Loucy (cell line): Measurements from ENCODE around the gene RMND5A.

Experiments used
- H2AFZ ChIP-seq: fragments of 200-600 bp; sonication (generic); 2 replicates; pipeline ENCODE4 v1.6.0; 2016; ENCODE audit warnings: antibody characterized with exemption, mild to moderate bottlenecking, low read length, moderate library complexity
- H3F3A ChIP-seq: fragments of 200-600 bp; 2 replicates; pipeline ENCODE4 v1.6.0; 2016; ENCODE audit warnings: antibody characterized with exemption, low read depth, mild to moderate bottlenecking
- H3K27me3 ChIP-seq: fragments of 200-600 bp; sonication (generic); 2 replicates; pipeline ENCODE4 v1.6.1; 2014; ENCODE audit warnings: low read length, mild to moderate bottlenecking; ENCODE audit not compliant: insufficient read depth, poor library complexity, severe bottlenecking
- H3K36me3 ChIP-seq: fragments of 200-600 bp; sonication (generic); 2 replicates; pipeline ENCODE4 v1.6.1; 2016; ENCODE audit warnings: low read length; ENCODE audit not compliant: insufficient read depth
- H3K4me1 ChIP-seq: fragments of 200-600 bp; sonication (generic); 2 replicates; pipeline ENCODE4 v1.5.1; 2014; ENCODE audit warnings: low read length, mild to moderate bottlenecking; ENCODE audit not compliant: insufficient read depth, poor library complexity, severe bottlenecking
- H3K4me2 ChIP-seq: fragments of 200-600 bp; sonication (generic); 2 replicates; pipeline ENCODE4 v1.6.0; 2014; ENCODE audit warnings: antibody characterized with exemption, low read length, low read depth, mild to moderate bottlenecking; ENCODE audit not compliant: poor library complexity, severe bottlenecking
- H3K4me3 ChIP-seq: fragments of 200-600 bp; sonication (generic); 2 replicates; pipeline ENCODE4 v1.5.1; 2014; ENCODE audit warnings: low read length, mild to moderate bottlenecking, mixed read lengths; ENCODE audit not compliant: poor library complexity, severe bottlenecking
- H3K79me2 ChIP-seq: fragments of 200-600 bp; sonication (generic); 2 replicates; pipeline ENCODE4 v1.6.1; 2014; ENCODE audit warnings: low read length; ENCODE audit not compliant: insufficient read depth
- H3K9ac ChIP-seq: fragments of 200-600 bp; sonication (generic); 2 replicates; pipeline ENCODE4 v1.6.0; 2014; ENCODE audit warnings: mild to moderate bottlenecking, low read depth, low read length, moderate library complexity; ENCODE audit not compliant: poor library complexity, severe bottlenecking
- H3K9me2 ChIP-seq: fragments of 200-600 bp; sonication (generic); replicated peaks from 2 replicates; pipeline ENCODE4 v1.6.1; 2016; ENCODE audit warnings: low read depth, low read length, mixed read lengths
- H3K9me3 ChIP-seq: fragments of 200-600 bp; sonication (generic); 2 replicates; pipeline ENCODE4 v1.6.1; 2014; ENCODE audit warnings: mild to moderate bottlenecking, antibody characterized with exemption, low read length, low read depth; ENCODE audit not compliant: insufficient read depth
- H4K20me1 ChIP-seq: fragments of 200-600 bp; sonication (generic); 2 replicates; pipeline ENCODE4 v1.6.0; 2014; ENCODE audit warnings: antibody characterized with exemption, low read length, mild to moderate bottlenecking; ENCODE audit not compliant: insufficient read depth, poor library complexity, severe bottlenecking
- CTCF ChIP-seq: fragments of 200-600 bp; sonication (generic); conservative IDR thresholded peaks from 2 replicates; pipeline ENCODE4 v1.5.1; 2014; ENCODE audit warnings: mild to moderate bottlenecking, antibody characterized with exemption, low read length
- EZH2phosphoT487 ChIP-seq: fragments of 200-600 bp; IDR thresholded peaks from 2 replicates; pipeline ENCODE4 v1.6.1; 2018; ENCODE audit warnings: antibody characterized with exemption, mild to moderate bottlenecking, moderate library complexity, borderline replicate concordance

Gene RMND5A

GRCh38 chr2:86786001-86786536 lies 66.0 kb downstream of the RMND5A start:
- Histone ChIP-seq H3K9me3 (no peaks in the 10 kb centered on the region), H3K4me1 (no peaks in the 10 kb centered on the region), H3K36me3 (no peaks in the 10 kb centered on the region), H3K4me2 (no peak overlapping the region), H3K79me2 (no peaks in the 10 kb centered on the region), H3K9me2 (no peaks in the 10 kb centered on the region), H3F3A (no peaks in the 10 kb centered on the region), H4K20me1 (no peaks in the 10 kb centered on the region), H3K4me3 (no peak overlapping the region), H3K9ac (no peak overlapping the region), H2AFZ (no peak overlapping the region), H3K27me3 (no peaks in the 10 kb centered on the region)
- no peak for TF ChIP-seq EZH2phosphoT487
- TF ChIP-seq CTCF = no peak

- H3K4me1 ChIP-seq = no peaks in the 10 kb centered on the region
- H3K79me2 ChIP-seq = no peaks in the 10 kb centered on the region
- H4K20me1 ChIP-seq = no peaks in the 10 kb centered on the region
- H2AFZ ChIP-seq = no peak overlapping the region
- H3K4me3 ChIP-seq = no peak overlapping the region
- no peaks in the 10 kb centered on the region for H3K9me2 ChIP-seq
- TF ChIP-seq CTCF (no peak), EZH2phosphoT487 (no peak)
- H3K27me3 ChIP-seq = no peaks in the 10 kb centered on the region
- H3K9me3 ChIP-seq = no peaks in the 10 kb centered on the region
- H3F3A ChIP-seq = no peaks in the 10 kb centered on the region
- H3K4me2 ChIP-seq = no peak overlapping the region
- no peaks in the 10 kb centered on the region for H3K36me3 ChIP-seq
- H3K9ac ChIP-seq = no peak overlapping the region
These were observed 67.6 kb downstream of the RMND5A start for GRCh38 chr2:86787736-86788135.

GRCh38 chr2:86788165-86788564 lies 68.1 kb downstream of the RMND5A start:
- Histone ChIP-seq H3K4me1 (no peaks in the 10 kb centered on the region), H3K36me3 (no peaks in the 10 kb centered on the region), H3F3A (no peaks in the 10 kb centered on the region), H3K9ac (no peak overlapping the region), H3K4me2 (no peak overlapping the region), H3K27me3 (no peaks in the 10 kb centered on the region), H3K4me3 (no peak overlapping the region), H3K79me2 (no peaks in the 10 kb centered on the region), H3K9me2 (no peaks in the 10 kb centered on the region), H2AFZ (no peak overlapping the region), H3K9me3 (no peaks in the 10 kb centered on the region), H4K20me1 (no peaks in the 10 kb centered on the region)
- no peak for TF ChIP-seq CTCF
- no peak for TF ChIP-seq EZH2phosphoT487
